Liver (tissue), 9 donors: ENCODE data around the gene ASCL5. TPM values are rescaled to one million over a fixed set of nuclear protein-coding genes. Genes with fewer than 3 reads are reported as not detected.

Experiments
- DNase-seq: peaks from one replicate; pipeline ENCODE4 v3.0.0-alpha.2; 2017; ENCODE audit warnings: low spot score
- H3K27ac ChIP-seq, 2 donors: one replicate each; pipeline ENCODE4 v1.7.0; 2013; ENCODE audit warnings: inconsistent platforms in 2 of 2, low read length in 2 of 2, control low read depth in 1 of 2, low read depth in 1 of 2, mild to moderate bottlenecking in 1 of 2
- H3K27me3 ChIP-seq, 4 donors: one replicate each; pipeline versions ENCODE4 v1.6.1 to v1.7.0; 2013; ENCODE audit warnings: low read length in 3 of 4, inconsistent platforms in 1 of 4, mild to moderate bottlenecking in 1 of 4, moderate library complexity in 1 of 4; ENCODE audit not compliant: control insufficient read depth in 4 of 4, insufficient read depth in 4 of 4
- H3K36me3 ChIP-seq, 4 donors: one replicate each; pipeline versions ENCODE4 v1.6.1 to v1.7.0; 2013; ENCODE audit warnings: low read length in 3 of 4, mild to moderate bottlenecking in 3 of 4, low read depth in 1 of 4, moderate library complexity in 1 of 4; ENCODE audit not compliant: control insufficient read depth in 4 of 4, insufficient read depth in 3 of 4
- H3K4me1 ChIP-seq, 4 donors: one replicate each; pipeline versions ENCODE4 v1.6.1 to v1.7.0; 2013; ENCODE audit warnings: low read length in 3 of 4, mild to moderate bottlenecking in 3 of 4, moderate library complexity in 1 of 4; ENCODE audit not compliant: control insufficient read depth in 4 of 4, insufficient read depth in 4 of 4
- H3K4me3 ChIP-seq, 3 donors: one replicate each; pipeline versions ENCODE4 v1.6.1 to v1.7.0; 2013; ENCODE audit warnings: low read length in 3 of 3, control low read depth in 1 of 3, low read depth in 1 of 3, mild to moderate bottlenecking in 1 of 3
- H3K9ac ChIP-seq, 2 donors: one replicate each; pipeline ENCODE4 v1.7.0; 2013; ENCODE audit warnings: low read length in 2 of 2, mild to moderate bottlenecking in 2 of 2, moderate library complexity in 2 of 2, control low read depth in 1 of 2, low read depth in 1 of 2
- H3K9me3 ChIP-seq, 4 donors: one replicate each; pipeline versions ENCODE4 v1.6.1 to v1.7.0; 2013; ENCODE audit warnings: low read length in 3 of 4; ENCODE audit not compliant: control insufficient read depth in 4 of 4
- ATF3 ChIP-seq: IDR thresholded peaks from 2 replicates; pipeline ENCODE4 v1.6.1; 2016; ENCODE audit warnings: antibody characterized with exemption
- CTCF ChIP-seq: fragments of 150-350 bp; IDR thresholded peaks from 2 replicates; pipeline ENCODE4 v1.5.1; 2017; ENCODE audit warnings: improper control_type of control experiment, low read depth, low read length; ENCODE audit not compliant: missing input control
- EGR1 ChIP-seq, 2 donors: IDR thresholded peaks; 2 replicates each; pipeline ENCODE4 v1.6.1; 2016 to 2018; ENCODE audit warnings: antibody characterized with exemption in 2 of 2, low read depth in 2 of 2
- FOXA1 ChIP-seq: IDR thresholded peaks from 2 replicates; pipeline ENCODE4 v1.6.1; 2016; ENCODE audit warnings: antibody characterized with exemption
- FOXA2 ChIP-seq: IDR thresholded peaks from 2 replicates; pipeline ENCODE4 v1.6.1; 2016; ENCODE audit warnings: antibody characterized with exemption
- GABPA ChIP-seq, 2 donors: IDR thresholded peaks in 1 of 2; conservative IDR thresholded peaks in 1 of 2; 2 replicates each; pipeline ENCODE4 v1.6.1; 2016; ENCODE audit warnings: antibody characterized with exemption in 2 of 2, mild to moderate bottlenecking in 1 of 2, moderate library complexity in 1 of 2
- HNF4A ChIP-seq, 2 donors: conservative IDR thresholded peaks; 2 replicates each; pipeline ENCODE4 v1.6.1; 2016; ENCODE audit warnings: antibody characterized with exemption in 2 of 2, mild to moderate bottlenecking in 2 of 2
- HNF4G ChIP-seq: IDR thresholded peaks from 2 replicates; pipeline ENCODE4 v1.6.1; 2016; ENCODE audit warnings: antibody characterized with exemption
- JUND ChIP-seq, 2 donors: IDR thresholded peaks; 2 replicates each; pipeline ENCODE4 v1.6.1; 2016; ENCODE audit warnings: antibody characterized with exemption in 2 of 2
- NR2F2 ChIP-seq: IDR thresholded peaks from 2 replicates; pipeline ENCODE4 v1.6.1; 2016; ENCODE audit warnings: antibody characterized with exemption
- RAD21 ChIP-seq, 2 donors: IDR thresholded peaks; 2 replicates each; pipeline ENCODE4 v1.6.1; 2016; ENCODE audit warnings: antibody characterized with exemption in 2 of 2, mild to moderate bottlenecking in 2 of 2
- RXRA ChIP-seq, 2 donors: IDR thresholded peaks; 2 replicates each; pipeline ENCODE4 v1.6.1; 2017 to 2018; ENCODE audit warnings: antibody characterized with exemption in 2 of 2, mild to moderate bottlenecking in 1 of 2
- SP1 ChIP-seq: IDR thresholded peaks from 2 replicates; pipeline ENCODE4 v1.6.1; 2018; ENCODE audit warnings: antibody characterized with exemption, mild to moderate bottlenecking
- TAF1 ChIP-seq: conservative IDR thresholded peaks from 2 replicates; pipeline ENCODE4 v1.6.1; 2016; ENCODE audit warnings: antibody characterized with exemption, mild to moderate bottlenecking
- YY1 ChIP-seq: IDR thresholded peaks from 2 replicates; pipeline ENCODE4 v1.6.1; 2016; ENCODE audit warnings: antibody characterized with exemption, mild to moderate bottlenecking
- ZBTB33 ChIP-seq: IDR thresholded peaks from 2 replicates; pipeline ENCODE4 v1.6.1; 2016; ENCODE audit warnings: antibody characterized with exemption
- WGBS: extraction: QIAGEN DNeasy Blood & Tissue Kit; methylation state at CpG from one replicate; pipeline ENCODE4 v1.1.7; 2013; 5-methylcytosine and 5-hydroxymethylcytosine counted together
- polyA plus RNA-seq, 2 donors: library from polyadenylated mRNA; stranded (reverse) in 1 of 2; unstranded in 1 of 2; fragments of 200-250 nt in 1 of 2; fragments of >200 nt in 1 of 2; fragmentation: Nextera tagmentation in 1 of 2; extraction: Ambion mirVana in 1 of 2; gene quantifications; one replicate each; pipeline versions ENCODE4 v1.2.1 to v1.2.3, GENCODE V29; 2013 to 2015
- total RNA-seq, 2 donors: library from RNA; depleted of rRNA; stranded (reverse); fragments of >200 nt; gene quantifications; one replicate each; pipeline ENCODE4 v1.2.3, GENCODE V29; 2014
- TF ChIP-seq, protein P1 (sequence below): IDR thresholded peaks from 2 replicates; pipeline ENCODE4 v1.6.1; 2016; ENCODE audit warnings: antibody characterized with exemption
- TF ChIP-seq, protein P2 (sequence below): IDR thresholded peaks from 2 replicates; pipeline ENCODE4 v1.6.1; 2016; ENCODE audit warnings: antibody characterized with exemption, mild to moderate bottlenecking
- donor health status: healthy.
- donor health status: healthy.
- donor health status: healthy.
- donor health status: healthy.
- donor health status: healthy.

The ASCL5 gene
- total and polyA plus RNA-seq, 4 donors: not detected

DNA sequence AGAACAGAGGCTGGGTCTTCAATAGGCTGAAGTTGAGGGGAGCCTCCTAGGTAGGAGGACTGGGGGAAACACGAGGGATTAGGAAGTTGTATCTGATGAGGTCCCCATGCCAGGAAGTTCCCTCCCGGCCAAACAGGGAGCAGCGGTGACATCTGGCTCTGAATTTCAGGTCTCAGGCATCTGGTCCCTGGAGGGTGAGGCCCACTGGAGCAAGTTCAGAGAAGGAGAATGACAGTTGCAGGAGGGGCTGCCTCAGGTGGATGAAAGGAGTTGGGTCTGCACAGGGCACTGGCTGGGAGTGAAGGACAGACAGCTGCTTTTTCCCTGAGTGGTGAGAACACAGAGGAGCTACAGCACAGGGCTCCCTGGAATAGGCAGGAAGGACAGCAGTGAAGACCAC lies 18.1 kb upstream of the ASCL5 start:
- Histone ChIP-seq H3K36me3 (peaks cover 2 to 55% (median 17%) of the 10 kb centered on the region in 4 donors), H3K4me3 (no peak overlapping the region), H3K27me3 (no peaks in the 10 kb centered on the region), H3K4me1 (no peaks in the 10 kb centered on the region), H3K27ac (no peak overlapping the region), H3K9me3 (no peaks in the 10 kb centered on the region), H3K9ac (no peak overlapping the region)
- WGBS: 90% methylated on average over 3 of the region's 3 CpGs
- DNase-seq: no peak
- TF ChIP-seq TAF1 (no peak), FOXA1 (no peak), HNF4A (conservative IDR thresholded peaks at IDR 0.05) (no peak), NR2F2 (no peak), ZBTB33 (no peak), SP1 (no peak), CTCF (no peak), EGR1 (IDR thresholded peaks at IDR 0.05; ENCODE audit: low read depth in 2 of 2) (no peak), YY1 (no peak), ATF3 (no peak), JUND (IDR thresholded peaks at IDR 0.05) (no peak), GABPA (IDR thresholded peaks at IDR 0.05 in 1 of 2, conservative IDR thresholded peaks at IDR 0.05 in 1 of 2) (no peak), FOXA2 (no peak), RXRA (IDR thresholded peaks at IDR 0.05) (no peak), HNF4G (no peak)
- TF ChIP-seq, protein P1, sequence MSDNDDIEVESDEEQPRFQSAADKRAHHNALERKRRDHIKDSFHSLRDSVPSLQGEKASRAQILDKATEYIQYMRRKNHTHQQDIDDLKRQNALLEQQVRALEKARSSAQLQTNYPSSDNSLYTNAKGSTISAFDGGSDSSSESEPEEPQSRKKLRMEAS: no peak
- TF ChIP-seq, protein P2, sequence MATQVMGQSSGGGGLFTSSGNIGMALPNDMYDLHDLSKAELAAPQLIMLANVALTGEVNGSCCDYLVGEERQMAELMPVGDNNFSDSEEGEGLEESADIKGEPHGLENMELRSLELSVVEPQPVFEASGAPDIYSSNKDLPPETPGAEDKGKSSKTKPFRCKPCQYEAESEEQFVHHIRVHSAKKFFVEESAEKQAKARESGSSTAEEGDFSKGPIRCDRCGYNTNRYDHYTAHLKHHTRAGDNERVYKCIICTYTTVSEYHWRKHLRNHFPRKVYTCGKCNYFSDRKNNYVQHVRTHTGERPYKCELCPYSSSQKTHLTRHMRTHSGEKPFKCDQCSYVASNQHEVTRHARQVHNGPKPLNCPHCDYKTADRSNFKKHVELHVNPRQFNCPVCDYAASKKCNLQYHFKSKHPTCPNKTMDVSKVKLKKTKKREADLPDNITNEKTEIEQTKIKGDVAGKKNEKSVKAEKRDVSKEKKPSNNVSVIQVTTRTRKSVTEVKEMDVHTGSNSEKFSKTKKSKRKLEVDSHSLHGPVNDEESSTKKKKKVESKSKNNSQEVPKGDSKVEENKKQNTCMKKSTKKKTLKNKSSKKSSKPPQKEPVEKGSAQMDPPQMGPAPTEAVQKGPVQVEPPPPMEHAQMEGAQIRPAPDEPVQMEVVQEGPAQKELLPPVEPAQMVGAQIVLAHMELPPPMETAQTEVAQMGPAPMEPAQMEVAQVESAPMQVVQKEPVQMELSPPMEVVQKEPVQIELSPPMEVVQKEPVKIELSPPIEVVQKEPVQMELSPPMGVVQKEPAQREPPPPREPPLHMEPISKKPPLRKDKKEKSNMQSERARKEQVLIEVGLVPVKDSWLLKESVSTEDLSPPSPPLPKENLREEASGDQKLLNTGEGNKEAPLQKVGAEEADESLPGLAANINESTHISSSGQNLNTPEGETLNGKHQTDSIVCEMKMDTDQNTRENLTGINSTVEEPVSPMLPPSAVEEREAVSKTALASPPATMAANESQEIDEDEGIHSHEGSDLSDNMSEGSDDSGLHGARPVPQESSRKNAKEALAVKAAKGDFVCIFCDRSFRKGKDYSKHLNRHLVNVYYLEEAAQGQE: no peak

GRCh38 chr1:201144701-201145100 lies 17.7 kb upstream of the ASCL5 start:
- Histone ChIP-seq H3K36me3 (peaks cover 2 to 59% (median 18%) of the 10 kb centered on the region in 4 donors), H3K9ac (no peak overlapping the region), H3K4me1 (no peaks in the 10 kb centered on the region), H3K4me3 (no peak overlapping the region), H3K27me3 (no peaks in the 10 kb centered on the region), H3K9me3 (no peaks in the 10 kb centered on the region), H3K27ac (no peak overlapping the region)
- WGBS: 80% methylated on average over 5 of the region's 5 CpGs
- no peak for DNase-seq
- TF ChIP-seq TAF1: no peak
- TF ChIP-seq SP1: no peak
- no peak for TF ChIP-seq GABPA (IDR thresholded peaks at IDR 0.05 in 1 of 2, conservative IDR thresholded peaks at IDR 0.05 in 1 of 2)
- TF ChIP-seq, protein P2: no peak
- no peak for TF ChIP-seq ATF3
- TF ChIP-seq EGR1 (IDR thresholded peaks at IDR 0.05; ENCODE audit: low read depth in 2 of 2): no peak
- no peak for TF ChIP-seq RXRA (IDR thresholded peaks at IDR 0.05)
- no peak for TF ChIP-seq HNF4G
- TF ChIP-seq, protein P1: no peak
- TF ChIP-seq JUND (IDR thresholded peaks at IDR 0.05): no peak
- TF ChIP-seq NR2F2: no peak
- no peak for TF ChIP-seq HNF4A (conservative IDR thresholded peaks at IDR 0.05)
- no peak for TF ChIP-seq RAD21 (IDR thresholded peaks at IDR 0.05)
- TF ChIP-seq FOXA2: no peak
- no peak for TF ChIP-seq FOXA1
